GM10266 (cell line): Measurements from ENCODE around the gene ACTL7B.
"Not testable (repeated sequence)": the region's sequence is repeated elsewhere in the genome, so short reads cannot be mapped to it uniquely, and the experiment has no call there.

Experiments
- DNase-seq: peaks from one replicate; pipeline ENCODE4 v3.0.0; 2012; ENCODE audit errors: extremely low spot score
- TF ChIP-seq, protein P1 (sequence below): IDR thresholded peaks from 2 replicates; pipeline ENCODE4 v1.5.1; 2012; ENCODE audit warnings: mild to moderate bottlenecking, low read depth; ENCODE audit not compliant: control insufficient read depth, insufficient read depth; ENCODE audit errors: missing control alignments

Gene ACTL7B, protein sequence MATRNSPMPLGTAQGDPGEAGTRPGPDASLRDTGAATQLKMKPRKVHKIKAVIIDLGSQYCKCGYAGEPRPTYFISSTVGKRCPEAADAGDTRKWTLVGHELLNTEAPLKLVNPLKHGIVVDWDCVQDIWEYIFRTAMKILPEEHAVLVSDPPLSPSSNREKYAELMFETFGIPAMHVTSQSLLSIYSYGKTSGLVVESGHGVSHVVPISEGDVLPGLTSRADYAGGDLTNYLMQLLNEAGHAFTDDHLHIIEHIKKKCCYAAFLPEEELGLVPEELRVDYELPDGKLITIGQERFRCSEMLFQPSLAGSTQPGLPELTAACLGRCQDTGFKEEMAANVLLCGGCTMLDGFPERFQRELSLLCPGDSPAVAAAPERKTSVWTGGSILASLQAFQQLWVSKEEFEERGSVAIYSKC

DNA sequence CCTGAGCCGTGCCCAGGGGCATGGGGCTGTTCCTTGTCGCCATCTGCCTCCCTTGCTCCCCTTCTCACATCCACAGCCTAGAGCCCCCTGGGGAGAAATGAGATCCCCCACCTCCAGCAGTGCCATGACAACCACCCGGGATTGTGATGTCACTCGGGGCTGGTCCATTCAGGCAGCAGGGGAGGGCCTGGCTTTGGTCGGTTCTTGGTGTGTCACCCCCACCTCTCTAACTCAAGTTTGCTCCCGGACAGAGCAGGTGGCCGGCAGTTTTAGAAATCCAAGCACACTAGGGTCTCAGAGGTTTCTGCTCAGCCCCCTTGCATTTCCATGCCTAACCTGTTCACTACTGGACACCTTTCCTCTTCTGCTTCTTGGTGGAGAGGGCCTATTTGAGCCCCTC lies at the start of gene ACTL7B:
ACTL7B (minus strand) TSS at position 99 of the 400 bp plus-strand sequence; CDS start at position 43, 56 bp downstream.
- TF ChIP-seq, protein P1, sequence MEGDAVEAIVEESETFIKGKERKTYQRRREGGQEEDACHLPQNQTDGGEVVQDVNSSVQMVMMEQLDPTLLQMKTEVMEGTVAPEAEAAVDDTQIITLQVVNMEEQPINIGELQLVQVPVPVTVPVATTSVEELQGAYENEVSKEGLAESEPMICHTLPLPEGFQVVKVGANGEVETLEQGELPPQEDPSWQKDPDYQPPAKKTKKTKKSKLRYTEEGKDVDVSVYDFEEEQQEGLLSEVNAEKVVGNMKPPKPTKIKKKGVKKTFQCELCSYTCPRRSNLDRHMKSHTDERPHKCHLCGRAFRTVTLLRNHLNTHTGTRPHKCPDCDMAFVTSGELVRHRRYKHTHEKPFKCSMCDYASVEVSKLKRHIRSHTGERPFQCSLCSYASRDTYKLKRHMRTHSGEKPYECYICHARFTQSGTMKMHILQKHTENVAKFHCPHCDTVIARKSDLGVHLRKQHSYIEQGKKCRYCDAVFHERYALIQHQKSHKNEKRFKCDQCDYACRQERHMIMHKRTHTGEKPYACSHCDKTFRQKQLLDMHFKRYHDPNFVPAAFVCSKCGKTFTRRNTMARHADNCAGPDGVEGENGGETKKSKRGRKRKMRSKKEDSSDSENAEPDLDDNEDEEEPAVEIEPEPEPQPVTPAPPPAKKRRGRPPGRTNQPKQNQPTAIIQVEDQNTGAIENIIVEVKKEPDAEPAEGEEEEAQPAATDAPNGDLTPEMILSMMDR: no peak
- no peak for DNase-seq

DNA sequence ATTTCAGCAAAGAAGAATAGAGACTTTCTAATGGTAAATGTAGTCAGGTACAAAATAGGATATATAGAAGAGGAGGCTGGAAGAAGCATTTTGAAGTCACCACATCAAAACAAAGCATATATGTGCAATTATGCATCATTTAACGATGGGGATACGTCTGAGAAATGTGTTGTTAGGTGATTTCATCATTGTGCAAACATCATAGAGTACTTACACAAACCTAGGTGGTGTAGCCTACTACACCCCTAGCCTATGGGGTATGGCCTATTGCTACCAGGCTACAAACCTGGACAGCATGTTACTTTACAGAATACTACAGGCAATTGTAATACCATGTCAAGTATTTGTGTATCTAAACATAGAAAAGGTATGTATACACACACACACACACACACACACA lies 49.7 kb upstream of the ACTL7B start:
- TF ChIP-seq, protein P1: no peak
- no peak for DNase-seq

DNA sequence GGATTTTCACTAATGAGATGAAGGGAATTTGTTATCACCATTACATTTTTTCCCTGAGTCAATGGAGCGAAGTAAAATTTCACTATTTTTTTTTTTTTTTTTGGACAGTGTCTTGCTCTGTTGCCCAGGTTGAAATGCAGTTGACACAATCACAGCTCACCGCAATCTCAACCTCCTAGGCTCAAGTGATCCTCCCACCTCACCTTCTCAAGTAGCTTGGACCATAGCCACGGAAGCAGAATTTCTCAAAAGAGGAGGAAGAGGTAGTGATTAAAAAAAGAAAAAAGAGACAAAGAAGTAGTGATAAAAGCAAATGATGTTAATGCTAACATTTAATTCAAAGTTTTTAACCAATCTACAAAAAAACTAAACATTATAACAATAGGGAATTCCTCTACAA lies 48.4 kb upstream of the ACTL7B start:
- TF ChIP-seq, protein P1: no peak
- DNase-seq: no peak

DNA sequence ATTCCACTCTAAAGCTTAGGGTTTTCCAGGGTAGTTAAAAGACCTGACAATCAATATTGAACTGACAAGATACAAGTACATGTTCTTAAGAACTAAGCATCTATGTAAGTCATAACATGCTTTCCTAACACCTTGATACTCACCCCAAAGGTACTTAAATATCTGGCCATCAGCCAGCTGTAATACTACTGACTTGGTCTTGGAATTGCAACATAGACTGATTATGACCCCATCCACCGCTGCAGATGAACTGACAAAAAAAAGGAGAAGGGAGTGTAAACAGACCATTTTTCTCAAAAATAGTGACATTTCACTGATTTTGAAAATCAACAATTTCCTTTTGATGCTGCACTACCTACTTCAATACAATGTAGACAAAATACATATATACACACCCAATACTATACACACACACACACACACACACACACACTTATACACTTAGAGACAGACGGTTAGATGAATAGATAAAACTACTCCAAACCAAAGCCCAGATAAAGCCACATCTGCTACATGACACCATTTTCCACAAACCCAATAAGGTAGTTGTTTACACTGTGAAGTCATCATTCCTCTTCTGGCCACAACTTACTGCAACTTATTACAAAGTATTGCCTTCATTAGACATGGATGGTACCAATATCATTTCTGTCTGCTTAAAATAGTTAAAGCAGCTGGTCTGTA lies 47.8 kb upstream of the ACTL7B start:
- DNase-seq: no peak
- TF ChIP-seq, protein P1: no peak

DNA sequence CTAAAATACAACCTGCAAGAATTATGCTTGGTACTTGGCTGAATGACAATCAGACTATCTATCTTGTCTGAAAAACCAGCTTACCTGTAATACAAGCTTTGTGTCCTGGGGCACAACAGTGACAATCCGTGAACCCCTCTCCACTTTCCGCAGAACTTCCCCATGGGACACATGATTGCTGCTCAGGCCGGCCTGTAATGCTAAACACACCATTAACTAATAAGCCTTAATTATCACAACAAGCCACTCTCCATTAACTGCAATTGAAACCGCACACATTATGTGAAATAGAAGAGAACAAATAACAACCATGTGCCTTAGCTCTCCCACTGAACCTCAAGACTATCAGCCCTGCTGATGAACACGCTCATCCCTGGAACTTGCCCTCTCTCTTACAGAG lies 44.4 kb upstream of the ACTL7B start:
- DNase-seq: no peak
- TF ChIP-seq, protein P1: no peak

DNA sequence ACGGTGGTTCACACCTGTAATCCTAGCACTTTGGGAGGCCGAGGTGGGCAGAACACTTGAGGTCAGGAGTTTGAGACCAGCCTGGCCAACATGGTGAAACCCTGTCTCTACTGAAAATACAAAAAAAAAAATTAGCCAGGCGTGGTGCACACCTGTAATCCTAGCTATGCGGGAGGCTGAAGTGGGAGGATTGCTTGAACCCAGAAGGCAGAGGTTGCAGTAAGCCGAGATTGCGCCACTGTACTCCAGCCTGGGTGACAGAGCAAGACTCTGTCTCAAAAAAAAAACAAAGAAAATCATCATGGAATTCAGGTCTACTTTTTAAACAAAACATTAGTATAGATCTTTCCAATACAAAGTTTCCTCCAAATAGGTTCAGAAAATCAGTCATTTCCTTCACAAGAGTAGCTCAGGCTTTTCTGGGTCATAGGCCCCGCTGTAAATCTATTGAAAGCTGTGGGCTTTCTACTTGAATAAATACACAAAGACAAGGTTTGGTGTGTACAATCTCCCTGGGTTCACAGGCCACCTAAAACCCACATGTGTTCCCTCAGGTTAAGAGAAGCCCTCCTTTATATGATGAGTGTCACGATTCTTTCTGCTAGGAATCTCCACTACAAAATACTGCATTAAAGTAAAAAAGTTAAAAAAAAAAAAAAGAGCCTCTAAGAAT lies 43.4 kb upstream of the ACTL7B start:
- DNase-seq: not testable (repeated sequence)

DNA sequence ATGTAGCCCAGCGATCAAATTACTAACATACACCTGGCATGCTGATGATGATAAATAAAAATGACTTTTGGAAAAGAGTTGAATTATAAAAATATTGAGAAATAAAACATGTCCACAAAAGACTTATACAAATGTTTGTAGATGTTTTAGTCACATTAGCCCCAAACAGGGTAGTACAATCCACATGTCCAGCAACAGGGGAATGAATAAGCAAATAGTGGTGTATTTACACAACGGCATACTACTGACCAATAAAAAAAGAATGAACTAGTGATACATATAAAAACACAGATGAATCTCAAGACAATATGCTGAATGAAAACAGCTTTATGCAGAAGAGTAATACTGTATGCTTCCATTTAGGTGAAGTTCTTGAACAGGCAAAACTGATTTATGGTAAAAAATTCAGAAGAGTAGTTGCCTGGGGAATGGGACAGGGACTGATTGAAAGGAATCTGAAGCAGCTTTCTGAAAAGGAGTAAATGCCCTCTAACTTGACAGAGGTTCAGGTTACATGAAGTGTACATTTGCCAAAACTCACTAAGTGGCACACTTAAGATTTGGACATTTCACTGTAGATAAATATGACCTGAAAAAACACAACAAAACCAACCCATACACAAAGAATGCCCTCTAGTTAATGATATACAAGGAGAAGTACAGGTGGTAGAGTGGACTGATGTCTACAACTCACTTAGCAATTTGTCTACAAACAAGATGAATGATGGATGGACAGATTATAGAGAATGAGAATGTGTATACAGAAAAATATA lies 41.7 kb upstream of the ACTL7B start:
- DNase-seq: no peak
- TF ChIP-seq, protein P1: no peak
